Panc1 (cell line): Measurements from ENCODE around the gene TP63. TPM values are rescaled to one million over a fixed set of nuclear protein-coding genes. Genes with fewer than 3 reads are reported as not detected.

ENCODE experiments used
- ATAC-seq: fragments of 200-7000 bp; cut with Tn5 transposase; 2 replicates; pipeline ENCODE4 v1.9.1; 2020; ENCODE audit warnings: mild to moderate bottlenecking, moderate library complexity
- BruUV-seq: library from RNA; stranded (reverse); fragments of 400-500 nt; replicated peaks from 2 replicates; lab custom pipeline; 2021; lab: Mats Ljungman, UMichigan
- CTCF ChIA-PET: fragments of 300-600 bp; sonication (Branson Sonifier 250); formaldehyde crosslinking; loops from one replicate; lab custom pipeline; 2022; ENCODE audit warnings: antibody characterized with exemption; lab: Charles Lee
- POLR2A ChIA-PET: fragments of 300-600 bp; sonication (Branson Sonifier 250); formaldehyde crosslinking; loops from one replicate; lab custom pipeline; 2022; ENCODE audit warnings: antibody characterized with exemption; lab: Charles Lee
- DNase-seq: peaks from one replicate; pipeline ENCODE4 v3.0.0-alpha.2; 2010; ENCODE audit warnings: low read depth, low spot score
- H3K27ac ChIP-seq: 2 replicates; pipeline ENCODE4 v1.5.1; 2011; ENCODE audit warnings: mild to moderate bottlenecking, low read length, inconsistent platforms
- H3K27me3 ChIP-seq: fragments of 200-500 bp; sonication (Bioruptor generic); 2 replicates; pipeline ENCODE4 v1.6.0; 2014; ENCODE audit warnings: low read length, inconsistent platforms; ENCODE audit not compliant: control insufficient read depth, insufficient read depth
- H3K36me3 ChIP-seq: fragments of 200-500 bp; sonication (Bioruptor generic); 2 replicates; pipeline ENCODE4 v1.5.1; 2014; ENCODE audit warnings: inconsistent platforms, mild to moderate bottlenecking, low read length, moderate library complexity; ENCODE audit not compliant: control insufficient read depth, insufficient read depth
- H3K4me1 ChIP-seq: 2 replicates; pipeline ENCODE4 v1.5.1; 2011; ENCODE audit warnings: inconsistent platforms, mild to moderate bottlenecking, low read length, moderate library complexity; ENCODE audit not compliant: control insufficient read depth, insufficient read depth
- H3K4me3 ChIP-seq, 2 experiments: 2 replicates each; pipeline ENCODE4 v1.5.1; 2011 to 2012; ENCODE audit warnings: low read depth in 2 of 2, low read length in 2 of 2, mild to moderate bottlenecking in 2 of 2, inconsistent platforms in 1 of 2, moderate library complexity in 1 of 2
- H3K9me3 ChIP-seq: fragments of 200-500 bp; sonication (Bioruptor generic); 2 replicates; pipeline ENCODE4 v1.5.1; 2014; ENCODE audit warnings: low read depth, mild to moderate bottlenecking, inconsistent platforms, low read length, moderate library complexity; ENCODE audit not compliant: control insufficient read depth, insufficient read depth
- CTCF ChIP-seq: fragments of 450-650 bp; IDR thresholded peaks from 2 replicates; pipeline ENCODE4 v1.5.1; 2017; ENCODE audit warnings: mild to moderate bottlenecking
- POLR2AphosphoS5 ChIP-seq: IDR thresholded peaks from 2 replicates; pipeline ENCODE4 v1.6.1; 2012; ENCODE audit warnings: mild to moderate bottlenecking, low read depth, low read length, moderate library complexity
- REST ChIP-seq, 2 experiments: IDR thresholded peaks; 2 replicates each; pipeline ENCODE4 v1.6.1; 2011 to 2012; ENCODE audit warnings: low read depth in 2 of 2, control low read depth in 1 of 2, low read length in 1 of 2, mild to moderate bottlenecking in 1 of 2, moderate library complexity in 1 of 2; ENCODE audit not compliant: insufficient read depth in 1 of 2
- SIN3A ChIP-seq: IDR thresholded peaks from 2 replicates; pipeline ENCODE4 v1.6.1; 2012; ENCODE audit warnings: low read depth, mild to moderate bottlenecking, low read length, moderate library complexity, borderline replicate concordance; ENCODE audit not compliant: insufficient read depth
- TCF7L2 ChIP-seq: IDR thresholded peaks from 2 replicates; pipeline ENCODE4 v1.6.1; 2011; ENCODE audit warnings: mild to moderate bottlenecking, low read depth, low read length, inconsistent platforms
- in situ Hi-C: cut with HindIII; loops from 2 replicates; pipeline ENCODE4 v1.10.0; 2016; ENCODE audit warnings: low sequenced_read_pairs, low pct_unique_long_range_greater_than_20kb
- intact Hi-C: fragments of 100-400 bp; cut with micrococcal nuclease; formaldehyde crosslinking; loops from one replicate; pipeline ENCODE4 v1.10.0; 2022; ENCODE audit not compliant: unreplicated experiment
- total RNA-seq: library from RNA; stranded (reverse); gene quantifications from one replicate; pipeline ENCODE4 v1.2.1, GENCODE V29; 2021; ENCODE audit not compliant: unreplicated experiment

Gene TP63
- total RNA-seq, 1 experiment from 2014 or later: 0.51 TPM

DNA sequence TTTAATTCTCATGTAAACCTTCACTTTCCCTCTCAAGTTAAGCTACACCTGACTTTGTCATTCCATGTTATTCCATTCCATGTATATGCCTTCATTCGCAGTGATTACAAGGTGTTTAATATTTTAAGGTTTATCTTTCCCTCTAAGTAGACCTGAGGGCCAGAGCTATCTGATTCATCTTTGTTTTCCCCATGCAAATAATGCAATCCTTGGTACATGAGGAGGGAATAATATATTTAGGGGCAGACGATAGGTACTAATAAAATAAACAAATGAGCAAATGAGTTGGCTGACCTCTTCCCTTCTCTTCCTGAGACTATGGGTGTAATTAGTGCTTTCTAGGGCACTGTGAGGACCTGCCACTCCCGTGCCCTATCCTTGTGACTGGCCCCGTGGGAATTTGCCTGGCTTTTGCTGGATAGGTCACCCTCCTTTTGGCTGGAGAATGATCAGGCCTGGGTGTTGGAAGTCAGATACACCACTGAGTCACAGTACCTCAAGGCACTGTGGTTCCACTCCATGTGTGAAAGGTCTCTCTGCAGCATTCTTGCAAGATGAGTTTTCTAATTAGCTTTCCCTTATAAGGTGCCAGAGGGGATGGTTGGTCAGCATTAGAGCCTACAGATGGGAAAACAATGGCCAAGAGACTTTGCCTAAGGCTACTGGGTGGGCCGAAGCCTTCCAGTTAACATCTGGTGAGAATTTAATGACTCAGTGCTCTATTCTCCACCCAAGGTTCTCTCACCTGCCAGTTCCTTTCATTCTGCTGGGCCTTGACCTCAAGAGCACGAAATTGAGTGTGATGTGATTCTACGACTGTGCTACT lies 306.3 kb downstream of the TP63 start:
- H3K27me3 ChIP-seq: no peaks in the 10 kb centered on the region
- DNase-seq (peak; percentile 100), ATAC-seq (peak; percentile 93)
- intact Hi-C loops (no loop called here), in situ Hi-C loops (no loop called here)
- H3K9me3 ChIP-seq: no peaks in the 10 kb centered on the region
- TF ChIP-seq POLR2AphosphoS5: peak; percentile 41; the same call in 1 of the 2 replicates
- no peak for TF ChIP-seq SIN3A
- BruUV-seq: no TSS peak
- CTCF ChIA-PET: no interaction called here
- POLR2A ChIA-PET: no interaction called here
- peaks cover 5% of the 10 kb centered on the region for H3K4me1 ChIP-seq
- no peaks in the 10 kb centered on the region for H3K36me3 ChIP-seq
- no peak overlapping the region for H3K4me3 ChIP-seq
- H3K27ac ChIP-seq: peak overlapping the region; percentile 24; the same call in 1 of the 2 replicates

DNA sequence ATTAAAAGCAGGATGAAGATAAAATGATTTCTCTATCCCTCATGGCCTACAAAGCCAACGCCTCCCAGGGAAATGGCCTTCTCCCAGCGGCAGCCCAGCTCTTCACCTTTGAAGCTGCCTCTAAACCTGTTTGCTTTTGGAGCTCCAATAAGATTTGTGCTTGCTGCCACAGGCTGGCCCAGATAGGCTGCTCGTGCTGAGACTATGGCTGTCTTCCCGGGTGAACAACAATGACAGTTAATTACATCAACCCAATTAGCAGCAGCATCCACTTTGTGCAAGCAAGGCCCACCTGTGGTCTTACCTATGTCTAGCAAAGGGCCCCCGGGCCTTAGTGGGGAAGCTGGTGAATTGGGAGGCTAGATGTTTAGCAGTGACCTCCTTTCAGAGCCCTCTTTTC lies 309.9 kb downstream of the TP63 start:
- H3K4me1 ChIP-seq: peaks cover 5% of the 10 kb centered on the region

More for the DNA sequence above, 309.9 kb downstream of the TP63 start:
- TF ChIP-seq TCF7L2: 0 out of 2 replicates have a peak, but pooled peaks have one; percentile 11
- TF ChIP-seq REST (IDR thresholded peaks at IDR 0.05; ENCODE audit: insufficient read depth in 1 of 2, low read depth in 2 of 2, low read length in 1 of 2): no peak
- no peak for TF ChIP-seq POLR2AphosphoS5
- TF ChIP-seq CTCF: no peak
- no peak for TF ChIP-seq SIN3A
- no TSS peak for BruUV-seq
- CTCF ChIA-PET: interaction anchor here (1.0 kb wide), 1 partner anchor 116 kb away, joined by 3 read pairs; no protein-coding TSS in a partner anchor
- DNase-seq: no peak
- Histone ChIP-seq H3K27ac (no peak overlapping the region), H3K4me3 (no peak overlapping the region), H3K27me3 (no peaks in the 10 kb centered on the region), H3K9me3 (no peaks in the 10 kb centered on the region), H3K36me3 (no peaks in the 10 kb centered on the region)
- in situ Hi-C loops (no loop called here), intact Hi-C loops (loop anchor here (10.0 kb wide), 1 partner anchor 146 kb away; no protein-coding TSS in a partner anchor)
- POLR2A ChIA-PET: interaction anchor here (0.7 kb wide), 1 partner anchor 398 kb away, joined by 4 read pairs; no protein-coding TSS in a partner anchor
- ATAC-seq: no peak
